H9 (cell line): Measurements from ENCODE around the gene EPM2A. TPM values are rescaled to one million over a fixed set of nuclear protein-coding genes. Genes with fewer than 3 reads are reported as not detected.

Experiments
- DNase-seq: peaks from one replicate; pipeline ENCODE4 v3.0.0-alpha.2; 2017
- H2AFZ ChIP-seq: one replicate; pipeline ENCODE4 v1.6.1; 2013; ENCODE audit warnings: mild to moderate bottlenecking, low read length, control low read depth, moderate library complexity
- H2AK5ac ChIP-seq: 2 replicates; pipeline ENCODE4 v1.6.1; 2013; ENCODE audit warnings: low read length, control low read depth, mixed read lengths; ENCODE audit not compliant: insufficient read length
- H2BK120ac ChIP-seq: one replicate; pipeline ENCODE4 v1.6.1; 2013; ENCODE audit warnings: low read depth, mild to moderate bottlenecking, low read length, control low read depth, inconsistent platforms; ENCODE audit not compliant: poor library complexity, severe bottlenecking
- H2BK12ac ChIP-seq: 2 replicates; pipeline ENCODE4 v1.6.1; 2013; ENCODE audit warnings: low read length, control low read depth, mixed read lengths, low read depth; ENCODE audit not compliant: insufficient read length
- H2BK15ac ChIP-seq: 2 replicates; pipeline ENCODE4 v1.6.1; 2013; ENCODE audit warnings: low read depth, low read length, control low read depth
- H2BK20ac ChIP-seq: one replicate; pipeline ENCODE4 v1.6.1; 2013; ENCODE audit warnings: low read depth, mild to moderate bottlenecking, low read length, control low read depth, inconsistent platforms; ENCODE audit not compliant: poor library complexity, severe bottlenecking
- H2BK5ac ChIP-seq: 2 replicates; pipeline ENCODE4 v1.6.1; 2013; ENCODE audit warnings: low read length, control low read depth, mixed read lengths; ENCODE audit not compliant: insufficient read length
- H3K14ac ChIP-seq: 2 replicates; pipeline ENCODE4 v1.6.1; 2013; ENCODE audit warnings: low read length, control low read depth; ENCODE audit not compliant: insufficient read depth
- H3K18ac ChIP-seq: 2 replicates; pipeline ENCODE4 v1.6.1; 2013; ENCODE audit warnings: low read depth, mild to moderate bottlenecking, mixed read lengths, low read length, control low read depth; ENCODE audit not compliant: insufficient read length
- H3K23ac ChIP-seq: 2 replicates; pipeline ENCODE4 v1.6.1; 2013; ENCODE audit warnings: low read length, control low read depth, mixed read lengths, low read depth; ENCODE audit not compliant: insufficient read length
- H3K23me2 ChIP-seq: 2 replicates; pipeline ENCODE4 v1.6.1; 2013; ENCODE audit warnings: low read depth, mild to moderate bottlenecking, mixed read lengths, low read length, control low read depth; ENCODE audit not compliant: insufficient read length, poor library complexity, severe bottlenecking
- H3K27ac ChIP-seq: 2 replicates; pipeline ENCODE4 v1.5.1; 2013; ENCODE audit warnings: low read length, control low read depth, mixed read lengths, low read depth; ENCODE audit not compliant: insufficient read length
- H3K27me3 ChIP-seq: 2 replicates; pipeline ENCODE4 v1.6.1; 2013; ENCODE audit warnings: low read length, control low read depth, inconsistent platforms; ENCODE audit not compliant: insufficient read depth
- H3K4ac ChIP-seq: 2 replicates; pipeline ENCODE4 v1.6.1; 2013; ENCODE audit warnings: low read depth, mild to moderate bottlenecking, control low read depth, inconsistent platforms, low read length, moderate library complexity
- H3K4me1 ChIP-seq: 2 replicates; pipeline ENCODE4 v1.6.1; 2013; ENCODE audit warnings: low read length, control low read depth, inconsistent platforms; ENCODE audit not compliant: insufficient read depth
- H3K4me2 ChIP-seq: 2 replicates; pipeline ENCODE4 v1.6.1; 2013; ENCODE audit warnings: low read length, control low read depth, mixed read lengths; ENCODE audit not compliant: insufficient read length, insufficient read depth
- H3K56ac ChIP-seq: 2 replicates; pipeline ENCODE4 v1.6.1; 2013; ENCODE audit warnings: low read depth, mild to moderate bottlenecking, mixed read lengths, low read length, control low read depth; ENCODE audit not compliant: insufficient read length
- H3K79me1 ChIP-seq: 2 replicates; pipeline ENCODE4 v1.6.1; 2013; ENCODE audit warnings: low read depth, mild to moderate bottlenecking, moderate library complexity, low read length, control low read depth, inconsistent platforms; ENCODE audit not compliant: insufficient read depth, poor library complexity, severe bottlenecking
- H3K79me2 ChIP-seq: 2 replicates; pipeline ENCODE4 v1.6.1; 2013; ENCODE audit warnings: low read length, control low read depth, inconsistent platforms; ENCODE audit not compliant: insufficient read depth
- H3K9ac ChIP-seq: 2 replicates; pipeline ENCODE4 v1.6.1; 2013; ENCODE audit warnings: low read length, control low read depth, mixed read lengths; ENCODE audit not compliant: insufficient read length; ENCODE audit errors: extremely low read depth
- H3K9me3 ChIP-seq: one replicate; pipeline ENCODE4 v1.6.1; 2013; ENCODE audit warnings: low read depth, low read length, inconsistent platforms; ENCODE audit not compliant: control insufficient read depth
- H3T11ph ChIP-seq: one replicate; pipeline ENCODE4 v1.6.1; 2013; ENCODE audit warnings: mild to moderate bottlenecking, low read length, control low read depth, inconsistent platforms
- H4K20me1 ChIP-seq: one replicate; pipeline ENCODE4 v1.6.1; 2013; ENCODE audit not compliant: control insufficient read depth, insufficient read length, insufficient read depth
- H4K5ac ChIP-seq: 2 replicates; pipeline ENCODE4 v1.6.1; 2013; ENCODE audit warnings: low read depth, mild to moderate bottlenecking, mixed read lengths, low read length, control low read depth; ENCODE audit not compliant: insufficient read length
- H4K8ac ChIP-seq: replicated peaks from 2 replicates; pipeline ENCODE4 v1.6.1; 2013; ENCODE audit warnings: low read length, control low read depth, mixed read lengths, low read depth; ENCODE audit not compliant: insufficient read length
- H4K91ac ChIP-seq: 2 replicates; pipeline ENCODE4 v1.6.1; 2013; ENCODE audit warnings: low read depth, mild to moderate bottlenecking, moderate library complexity, mixed read lengths, low read length, control low read depth; ENCODE audit not compliant: insufficient read length
- H3K27ac Mint-ChIP-seq, 3 experiments: 2 replicates in 2 of 3; 3 replicates in 1 of 3; pipeline ENCODE4 v1.8.0; 2020 to 2021; ENCODE audit warnings: mixed read lengths in 3 of 3, mild to moderate bottlenecking in 1 of 3, moderate library complexity in 1 of 3
- H3K27me3 Mint-ChIP-seq: 2 replicates; pipeline ENCODE4 v1.8.0; 2021; ENCODE audit warnings: low read depth, mild to moderate bottlenecking, moderate library complexity, mixed read lengths
- H3K36me3 Mint-ChIP-seq, 3 experiments: 2 replicates in 2 of 3; 3 replicates in 1 of 3; pipeline ENCODE4 v1.8.0; 2020 to 2021; ENCODE audit warnings: low read depth in 3 of 3, mixed read lengths in 3 of 3; ENCODE audit not compliant: insufficient read depth in 1 of 3
- H3K4me1 Mint-ChIP-seq, 2 experiments: 2 replicates each; pipeline ENCODE4 v1.8.0; 2020; ENCODE audit warnings: mixed read lengths in 2 of 2
- H3K4me3 Mint-ChIP-seq, 2 experiments: 2 replicates in 1 of 2; 3 replicates in 1 of 2; pipeline ENCODE4 v1.8.0; 2020 to 2021; ENCODE audit warnings: mild to moderate bottlenecking in 2 of 2, mixed read lengths in 2 of 2, moderate library complexity in 1 of 2
- H3K9me3 Mint-ChIP-seq, 2 experiments: 2 replicates in 1 of 2; 3 replicates in 1 of 2; pipeline ENCODE4 v1.8.0; 2020; ENCODE audit warnings: mild to moderate bottlenecking in 2 of 2, mixed read lengths in 2 of 2, moderate library complexity in 1 of 2
- CTCF ChIP-seq: fragments of 200-600 bp; sonication (generic); conservative IDR thresholded peaks from 3 replicates; pipeline ENCODE4 v1.8.0; 2021; ENCODE audit warnings: antibody characterized with exemption, mild to moderate bottlenecking
- WGBS: extraction: QIAGEN DNeasy Blood & Tissue Kit; methylation state at CpG from one replicate; pipeline ENCODE4 v1.1.7; 2013; ENCODE audit warnings: missing lambda C conversion rate, low lambda C conversion rate, mixed read lengths; ENCODE audit not compliant: insufficient read length; ENCODE audit errors: extremely low coverage; 5-methylcytosine and 5-hydroxymethylcytosine counted together
- total RNA-seq: library from RNA; stranded (reverse); gene quantifications from 2 replicates; pipeline ENCODE4 v1.2.1, GENCODE V29; 2021

Gene EPM2A
- total RNA-seq, 1 experiment from 2014 or later: 8.2 TPM

GRCh38 chr6:145749632-145750031 lies 14.3 kb upstream of the EPM2A start:
- H3T11ph ChIP-seq: no peak overlapping the region
- H3K4ac ChIP-seq: no peak overlapping the region
- H4K8ac ChIP-seq: no peak overlapping the region
- H2BK120ac ChIP-seq: no peak overlapping the region
- H3K4me1 ChIP-seq: no peaks in the 10 kb centered on the region
- no peak overlapping the region for H2BK15ac ChIP-seq
- no peak overlapping the region for H3K14ac ChIP-seq
- no peak overlapping the region for H3K56ac ChIP-seq
- H3K4me2 ChIP-seq: no peak overlapping the region
- no peak overlapping the region for H4K5ac ChIP-seq
- no peak for DNase-seq
- no peak overlapping the region for H3K23ac ChIP-seq
- H2AK5ac ChIP-seq: no peak overlapping the region
- H3K9me3 Mint-ChIP-seq: no peaks in the 10 kb centered on the region
- no peak for TF ChIP-seq CTCF
- no CpG with 5 or more reads among the region's 1 CpG for WGBS
- H3K9ac ChIP-seq: no peak overlapping the region
- H4K91ac ChIP-seq: no peak overlapping the region
- H3K18ac ChIP-seq: no peak overlapping the region
- H3K27me3 Mint-ChIP-seq: no peaks in the 10 kb centered on the region; the same call in 1 of the 2 replicates
- H3K27ac ChIP-seq: no peak overlapping the region
- no peaks in the 10 kb centered on the region for H3K27me3 ChIP-seq
- H2BK20ac ChIP-seq: no peak overlapping the region
- no peak overlapping the region for H2BK12ac ChIP-seq
- no peaks in the 10 kb centered on the region for H3K23me2 ChIP-seq
- H3K27ac Mint-ChIP-seq: no peak overlapping the region
- H3K4me1 Mint-ChIP-seq: 0 out of 4 replicates have a peak, but pooled peaks cover 0 to 2% of the 10 kb centered on the region in 2 experiments
- H3K9me3 ChIP-seq: no peaks in the 10 kb centered on the region
- H4K20me1 ChIP-seq: no peaks in the 10 kb centered on the region
- no peak overlapping the region for H2BK5ac ChIP-seq
- H2AFZ ChIP-seq: no peak overlapping the region
- H3K4me3 Mint-ChIP-seq: no peak overlapping the region
- H3K79me1 ChIP-seq: no peaks in the 10 kb centered on the region
- H3K79me2 ChIP-seq: no peaks in the 10 kb centered on the region
- H3K36me3 Mint-ChIP-seq: no peaks in the 10 kb centered on the region; a peak in 1 of 7 replicates
